ENCODE results near the gene SBK3. TPM values are rescaled to one million over a fixed set of nuclear protein-coding genes. Genes with fewer than 3 reads are reported as not detected.
A peak's percentile ranks its signal among the peaks of the same experiment; 100 is the strongest.
"Not testable (repeated sequence)": the region's sequence is repeated elsewhere in the genome, so short reads cannot be mapped to it uniquely, and the experiment has no call there.

Gene SBK3
- total RNA-seq, 1 donor, result not detected

- H3K4me1 ChIP-seq (ENCODE audit: insufficient read depth, low read length), result peaks cover 15% of the 10 kb centered on the region
- H3K27me3 ChIP-seq (ENCODE audit: insufficient read depth, low read length), result no peaks in the 10 kb centered on the region
- H3K9me3 ChIP-seq (ENCODE audit: low read depth, low read length), result no peaks in the 10 kb centered on the region
- H3K4me3 ChIP-seq (ENCODE audit: low read length), result peak within 1 kb of the TSS; percentile 43
These were observed 35.3 kb upstream of the SBK3 start, which contains the start of gene ZNF579 for GRCh38 chr19:55580628-55581144. TSS of gene ZNF579 (minus strand) at chr19:55580848. CDS start at chr19:55579639, 1,209 bp downstream.

GRCh38 chr19:55579766-55580621, 34.7 kb upstream of the SBK3 start:
- H3K4me1 ChIP-seq (ENCODE audit: insufficient read depth, low read length), result peaks cover 15% of the 10 kb centered on the region
- no peaks in the 10 kb centered on the region for H3K9me3 ChIP-seq (ENCODE audit: low read depth, low read length)
- H3K27me3 ChIP-seq (ENCODE audit: insufficient read depth, low read length), result no peaks in the 10 kb centered on the region
- H3K4me3 ChIP-seq (ENCODE audit: low read length), result peak overlapping the region; percentile 43

GRCh38 chr19:55578761-55579747, 33.7 kb upstream of the SBK3 start:
- Histone ChIP-seq H3K9me3 (ENCODE audit: low read depth, low read length) (no peaks in the 10 kb centered on the region), H3K27me3 (ENCODE audit: insufficient read depth, low read length) (no peaks in the 10 kb centered on the region), H3K4me1 (ENCODE audit: insufficient read depth, low read length) (peaks cover 15% of the 10 kb centered on the region), H3K4me3 (ENCODE audit: low read length) (no peak overlapping the region)

GRCh38 chr19:55578031-55578760, 32.9 kb upstream of the SBK3 start:
- Histone ChIP-seq H3K9me3 (ENCODE audit: low read depth, low read length) (no peaks in the 10 kb centered on the region), H3K4me3 (ENCODE audit: low read length) (no peak overlapping the region), H3K27me3 (ENCODE audit: insufficient read depth, low read length) (no peaks in the 10 kb centered on the region), H3K4me1 (ENCODE audit: insufficient read depth, low read length) (peaks cover 15% of the 10 kb centered on the region)

- peaks cover 15% of the 10 kb centered on the region for H3K4me1 ChIP-seq (ENCODE audit: insufficient read depth, low read length)
- no peak overlapping the region for H3K4me3 ChIP-seq (ENCODE audit: low read length)
- H3K9me3 ChIP-seq (ENCODE audit: low read depth, low read length), result no peaks in the 10 kb centered on the region
- H3K27me3 ChIP-seq (ENCODE audit: insufficient read depth, low read length), result no peaks in the 10 kb centered on the region
These were observed 31.4 kb upstream of the SBK3 start for GRCh38 chr19:55576746-55577145.

GRCh38 chr19:55573929-55574328, 28.6 kb upstream of the SBK3 start:
- not testable (repeated sequence) for H3K27me3 ChIP-seq (ENCODE audit: insufficient read depth, low read length); H3K4me3 ChIP-seq (ENCODE audit: low read length); H3K4me1 ChIP-seq (ENCODE audit: insufficient read depth, low read length); H3K9me3 ChIP-seq (ENCODE audit: low read depth, low read length)

GRCh38 chr19:55569477-55569876, 24.1 kb upstream of the SBK3 start:
- H3K4me3 ChIP-seq (ENCODE audit: low read length); H3K4me1 ChIP-seq (ENCODE audit: insufficient read depth, low read length); H3K9me3 ChIP-seq (ENCODE audit: low read depth, low read length); H3K27me3 ChIP-seq (ENCODE audit: insufficient read depth, low read length): not testable (repeated sequence)

- no peak overlapping the region for H3K4me3 ChIP-seq (ENCODE audit: low read length)
- no peaks in the 10 kb centered on the region for H3K9me3 ChIP-seq (ENCODE audit: low read depth, low read length)
- no peaks in the 10 kb centered on the region for H3K4me1 ChIP-seq (ENCODE audit: insufficient read depth, low read length)
- H3K27me3 ChIP-seq (ENCODE audit: insufficient read depth, low read length), result no peaks in the 10 kb centered on the region
These were observed 22.5 kb upstream of the SBK3 start for GRCh38 chr19:55567708-55568328.

GRCh38 chr19:55566823-55567222, 21.5 kb upstream of the SBK3 start:
- Histone ChIP-seq H3K4me1 (ENCODE audit: insufficient read depth, low read length) (no peaks in the 10 kb centered on the region), H3K27me3 (ENCODE audit: insufficient read depth, low read length) (no peaks in the 10 kb centered on the region), H3K4me3 (ENCODE audit: low read length) (no peak overlapping the region), H3K9me3 (ENCODE audit: low read depth, low read length) (no peaks in the 10 kb centered on the region)

GRCh38 chr19:55563261-55563690, 17.9 kb upstream of the SBK3 start:
- H3K27me3 ChIP-seq (ENCODE audit: insufficient read depth, low read length), result no peaks in the 10 kb centered on the region
- H3K4me3 ChIP-seq (ENCODE audit: low read length), result no peak overlapping the region
- H3K9me3 ChIP-seq (ENCODE audit: low read depth, low read length), result no peaks in the 10 kb centered on the region
- H3K4me1 ChIP-seq (ENCODE audit: insufficient read depth, low read length), result no peaks in the 10 kb centered on the region

GRCh38 chr19:55559684-55560083, 14.3 kb upstream of the SBK3 start:
- no peak overlapping the region for H3K4me3 ChIP-seq (ENCODE audit: low read length)
- H3K9me3 ChIP-seq (ENCODE audit: low read depth, low read length), result no peaks in the 10 kb centered on the region
- H3K27me3 ChIP-seq (ENCODE audit: insufficient read depth, low read length), result no peaks in the 10 kb centered on the region
- H3K4me1 ChIP-seq (ENCODE audit: insufficient read depth, low read length), result no peaks in the 10 kb centered on the region

GRCh38 chr19:55554741-55555152, 9.4 kb upstream of the SBK3 start:
- Histone ChIP-seq H3K4me3 (ENCODE audit: low read length) (no peak overlapping the region), H3K9me3 (ENCODE audit: low read depth, low read length) (no peaks in the 10 kb centered on the region), H3K27me3 (ENCODE audit: insufficient read depth, low read length) (no peaks in the 10 kb centered on the region), H3K4me1 (ENCODE audit: insufficient read depth, low read length) (no peaks in the 10 kb centered on the region)

- Histone ChIP-seq H3K4me1 (ENCODE audit: insufficient read depth, low read length) (no peaks in the 10 kb centered on the region), H3K27me3 (ENCODE audit: insufficient read depth, low read length) (no peaks in the 10 kb centered on the region), H3K9me3 (ENCODE audit: low read depth, low read length) (no peaks in the 10 kb centered on the region), H3K4me3 (ENCODE audit: low read length) (no peak overlapping the region)
These were observed 9.0 kb upstream of the SBK3 start for GRCh38 chr19:55554302-55554701.

All from mononuclear cell (primary cell).